Breast epithelium (tissue), 4 donors: ENCODE data around the gene FBXO7. TPM values are rescaled to one million over a fixed set of nuclear protein-coding genes. Genes with fewer than 3 reads are reported as not detected.

ENCODE experiments used
- DNase-seq, 2 donors: peaks; one replicate each; pipeline ENCODE4 v3.0.0-alpha.2; 2019; ENCODE audit warnings: low spot score in 2 of 2
- H3K27ac ChIP-seq, 2 donors: fragments of 200-600 bp; sonication (generic) in 1 of 2; one replicate each; pipeline ENCODE4 v1.5.1; 2016 to 2019; ENCODE audit warnings: mild to moderate bottlenecking in 1 of 2
- H3K27me3 ChIP-seq, 2 donors: fragments of 200-600 bp; sonication (generic) in 1 of 2; one replicate each; pipeline versions ENCODE4 v1.5.1 to v1.6.0; 2017 to 2019; ENCODE audit warnings: control low read depth in 1 of 2, mild to moderate bottlenecking in 1 of 2
- H3K36me3 ChIP-seq: fragments of 200-600 bp; one replicate; pipeline ENCODE4 v1.5.1; 2019
- H3K4me1 ChIP-seq, 2 donors: fragments of 200-600 bp; sonication (generic); one replicate each; pipeline ENCODE4 v1.5.1; 2016 to 2019; ENCODE audit warnings: control low read depth in 1 of 2
- H3K4me3 ChIP-seq, 3 donors: fragments of 200-600 bp; sonication (generic); 1 replicate in 2 of 3; 2 replicates in 1 of 3; pipeline ENCODE4 v1.5.1; 2016 to 2019; ENCODE audit warnings: mild to moderate bottlenecking in 3 of 3, moderate library complexity in 2 of 3
- H3K9me3 ChIP-seq, 2 donors: fragments of 200-600 bp; sonication (generic) in 1 of 2; one replicate each; pipeline ENCODE4 v1.5.1; 2016 to 2019; ENCODE audit warnings: control low read depth in 1 of 2
- POLR2A ChIP-seq: fragments of 450-650 bp; IDR thresholded peaks from one replicate; pipeline ENCODE4 v1.6.1; 2016; ENCODE audit warnings: antibody characterized with exemption, mild to moderate bottlenecking, moderate library complexity
- POLR2AphosphoS5 ChIP-seq, 3 donors: sonication (generic); formaldehyde crosslinking; IDR thresholded peaks; one replicate each; pipeline ENCODE4 v1.6.1; 2017; ENCODE audit warnings: antibody characterized with exemption in 3 of 3
- intact Hi-C: fragments of 100-400 bp; cut with DNase I; formaldehyde crosslinking; loops from one replicate; pipeline ENCODE4 v1.15.1; 2023; ENCODE audit warnings: low total_unique reads
- total RNA-seq, 3 donors: library from RNA; depleted of rRNA; stranded (reverse); fragments of >200 nt; gene quantifications; one replicate each; pipeline ENCODE4 v1.1.0, GENCODE V29; 2016
- TF ChIP-seq, protein P1 (sequence below), 3 donors: fragments of 450-650 bp; IDR thresholded peaks; one replicate each; pipeline ENCODE4 v1.5.1; 2016 to 2017; ENCODE audit warnings: antibody characterized with exemption in 3 of 3, mild to moderate bottlenecking in 3 of 3, moderate library complexity in 3 of 3

The FBXO7 gene
- total RNA-seq, 3 donors from 2014 or later, result 73.7 to 119 (median 107) TPM

DNA sequence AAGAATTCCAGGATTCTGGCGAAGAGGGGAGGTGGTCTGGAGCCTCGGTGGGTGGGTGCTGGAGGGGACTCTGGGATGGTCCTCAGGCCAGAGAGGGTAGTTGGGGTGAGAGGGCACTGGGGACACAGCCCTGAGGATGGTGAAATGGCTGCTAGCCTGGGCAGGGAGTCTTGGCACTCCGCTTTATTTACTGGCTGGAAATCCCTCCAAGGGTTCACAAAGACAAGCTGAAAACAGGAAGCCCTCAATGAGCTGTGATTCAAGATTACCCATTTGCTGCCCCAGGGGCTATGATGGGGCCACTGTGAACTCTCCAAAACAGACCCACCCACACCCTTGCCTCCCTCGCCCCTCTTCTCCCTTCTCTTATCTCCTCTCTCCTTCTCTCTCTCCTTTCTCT is 71.9 kb downstream of the FBXO7 start:
- no peak overlapping the region for H3K4me3 ChIP-seq
- no peaks in the 10 kb centered on the region for H3K27me3 ChIP-seq
- H3K9me3 ChIP-seq, result no peaks in the 10 kb centered on the region
- intact Hi-C loops, result no loop called here
- no peak for DNase-seq
- H3K4me1 ChIP-seq, result peaks cover 0 to 3% of the 10 kb centered on the region in 2 donors
- TF ChIP-seq, protein P1, sequence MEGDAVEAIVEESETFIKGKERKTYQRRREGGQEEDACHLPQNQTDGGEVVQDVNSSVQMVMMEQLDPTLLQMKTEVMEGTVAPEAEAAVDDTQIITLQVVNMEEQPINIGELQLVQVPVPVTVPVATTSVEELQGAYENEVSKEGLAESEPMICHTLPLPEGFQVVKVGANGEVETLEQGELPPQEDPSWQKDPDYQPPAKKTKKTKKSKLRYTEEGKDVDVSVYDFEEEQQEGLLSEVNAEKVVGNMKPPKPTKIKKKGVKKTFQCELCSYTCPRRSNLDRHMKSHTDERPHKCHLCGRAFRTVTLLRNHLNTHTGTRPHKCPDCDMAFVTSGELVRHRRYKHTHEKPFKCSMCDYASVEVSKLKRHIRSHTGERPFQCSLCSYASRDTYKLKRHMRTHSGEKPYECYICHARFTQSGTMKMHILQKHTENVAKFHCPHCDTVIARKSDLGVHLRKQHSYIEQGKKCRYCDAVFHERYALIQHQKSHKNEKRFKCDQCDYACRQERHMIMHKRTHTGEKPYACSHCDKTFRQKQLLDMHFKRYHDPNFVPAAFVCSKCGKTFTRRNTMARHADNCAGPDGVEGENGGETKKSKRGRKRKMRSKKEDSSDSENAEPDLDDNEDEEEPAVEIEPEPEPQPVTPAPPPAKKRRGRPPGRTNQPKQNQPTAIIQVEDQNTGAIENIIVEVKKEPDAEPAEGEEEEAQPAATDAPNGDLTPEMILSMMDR (IDR thresholded peaks at IDR 0.05), result no peak
- TF ChIP-seq POLR2A (no peak), POLR2AphosphoS5 (IDR thresholded peaks at IDR 0.05) (no peak)
- H3K36me3 ChIP-seq, result no peaks in the 10 kb centered on the region
- H3K27ac ChIP-seq, result peak overlapping the region; percentile 13 to 75

GRCh38 chr22:32546935-32547334 is 72.3 kb downstream of the FBXO7 start:
- H3K36me3 ChIP-seq, result no peaks in the 10 kb centered on the region
- peaks cover 0 to 3% of the 10 kb centered on the region in 2 donors for H3K4me1 ChIP-seq
- no peaks in the 10 kb centered on the region for H3K27me3 ChIP-seq
- H3K9me3 ChIP-seq, result no peaks in the 10 kb centered on the region
- H3K27ac ChIP-seq, result peak overlapping the region in 1 of 2 donors; percentile 75
- intact Hi-C loops, result no loop called here
- DNase-seq, result no peak
- TF ChIP-seq POLR2A (no peak), POLR2AphosphoS5 (IDR thresholded peaks at IDR 0.05) (no peak)
- TF ChIP-seq, protein P1 (IDR thresholded peaks at IDR 0.05), result no peak
- no peak overlapping the region for H3K4me3 ChIP-seq

DNA sequence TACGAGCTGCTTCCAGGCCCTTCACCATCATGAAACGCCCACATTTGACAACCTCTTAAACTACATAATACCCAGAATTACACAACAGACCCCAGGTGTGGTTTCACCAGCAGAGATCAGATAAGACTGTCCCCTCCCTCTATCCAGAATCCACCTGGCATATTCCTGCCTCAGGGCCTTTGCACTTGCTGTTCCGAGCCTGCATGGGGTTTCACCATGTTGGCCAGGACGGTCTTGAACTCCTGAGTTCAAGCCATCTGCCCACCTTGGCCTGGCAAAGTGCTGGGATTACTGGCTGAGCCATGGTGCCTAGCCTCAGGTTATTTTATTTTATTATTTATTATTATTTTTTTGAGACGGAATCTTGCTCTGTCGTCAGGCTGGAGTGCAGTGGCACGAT is 73.4 kb downstream of the FBXO7 start:
- H3K4me3 ChIP-seq, result no peak overlapping the region
- H3K27me3 ChIP-seq, result no peaks in the 10 kb centered on the region
- H3K27ac ChIP-seq, result no peak overlapping the region
- peaks cover 0 to 3% of the 10 kb centered on the region in 2 donors for H3K4me1 ChIP-seq
- intact Hi-C loops, result no loop called here
- no peaks in the 10 kb centered on the region for H3K36me3 ChIP-seq
- no peak for TF ChIP-seq POLR2AphosphoS5 (IDR thresholded peaks at IDR 0.05)
- TF ChIP-seq, protein P1 (IDR thresholded peaks at IDR 0.05), result no peak
- DNase-seq, result no peak
- no peaks in the 10 kb centered on the region for H3K9me3 ChIP-seq

Other genes starting within 250 kb of the FBXO7 start
- 1 to 10 TPM in 1 of 3 donors, under 1 TPM in 1, not detected in 1; 0.16 to 1.3 TPM for gene SLC5A4, start 219.5 kb upstream of the FBXO7 start, total RNA-seq
- gene RFPL3, start 116.9 kb upstream of the FBXO7 start, total RNA-seq, result not detected
- gene RTCB, start 62.6 kb upstream of the FBXO7 start, total RNA-seq, result 10 to 100 TPM; 75.4 to 84.6 (median 76.6) TPM
- gene BPIFC, start 10.4 kb upstream of the FBXO7 start, total RNA-seq, result not detected